Neural progenitor cell (in vitro differentiated cells): Measurements from ENCODE around the gene SPARCL1. TPM values are rescaled to one million over a fixed set of nuclear protein-coding genes. Genes with fewer than 3 reads are reported as not detected.

Experiments
- DNase-seq: peaks from one replicate; pipeline ENCODE4 v3.0.0-alpha.2; 2016; ENCODE audit warnings: low spot score
- H2AFZ ChIP-seq: fragments of 200-600 bp; sonication (generic); replicated peaks from 2 replicates; pipeline ENCODE4 v1.6.1; 2016; ENCODE audit warnings: antibody characterized with exemption
- H3F3A ChIP-seq: fragments of 200-600 bp; sonication (generic); 2 replicates; pipeline ENCODE4 v1.6.1; 2016; ENCODE audit warnings: antibody characterized with exemption, low read depth
- H3K27ac ChIP-seq: fragments of 200-600 bp; sonication (generic); 2 replicates; pipeline ENCODE4 v1.5.1; 2016; ENCODE audit warnings: mild to moderate bottlenecking
- H3K27me3 ChIP-seq: fragments of 200-600 bp; sonication (generic); 2 replicates; pipeline ENCODE4 v1.6.1; 2016; ENCODE audit warnings: mild to moderate bottlenecking, moderate library complexity
- H3K36me3 ChIP-seq: fragments of 200-600 bp; sonication (generic); 2 replicates; pipeline ENCODE4 v1.5.1; 2016
- H3K4me1 ChIP-seq: fragments of 200-600 bp; sonication (generic); 2 replicates; pipeline ENCODE4 v1.6.1; 2016; ENCODE audit warnings: mixed run types
- H3K4me2 ChIP-seq: fragments of 200-600 bp; sonication (generic); 2 replicates; pipeline ENCODE4 v1.6.1; 2016
- H3K4me3 ChIP-seq: fragments of 200-600 bp; sonication (generic); 2 replicates; pipeline ENCODE4 v1.5.1; 2016
- H3K79me2 ChIP-seq: fragments of 200-600 bp; sonication (generic); 2 replicates; pipeline ENCODE4 v1.6.1; 2016; ENCODE audit warnings: low read depth
- H3K9ac ChIP-seq: fragments of 200-600 bp; sonication (generic); 2 replicates; pipeline ENCODE4 v1.6.1; 2016
- H3K9me3 ChIP-seq: fragments of 200-600 bp; sonication (generic); 2 replicates; pipeline ENCODE4 v1.5.1; 2016; ENCODE audit warnings: low read depth
- H4K20me1 ChIP-seq: fragments of 200-600 bp; sonication (generic); 2 replicates; pipeline ENCODE4 v1.6.1; 2016; ENCODE audit warnings: low read depth
- H3K27ac Mint-ChIP-seq: 3 replicates; pipeline ENCODE4 v1.8.0; 2021; ENCODE audit warnings: mixed read lengths
- H3K27me3 Mint-ChIP-seq: 2 replicates; pipeline ENCODE4 v1.8.0; 2022; ENCODE audit warnings: low read depth, mild to moderate bottlenecking, inconsistent platforms, moderate library complexity, mixed read lengths; ENCODE audit not compliant: insufficient read depth
- H3K36me3 Mint-ChIP-seq: 3 replicates; pipeline ENCODE4 v1.8.0; 2021; ENCODE audit warnings: mixed read lengths
- H3K4me1 Mint-ChIP-seq: 3 replicates; pipeline ENCODE4 v1.8.0; 2021; ENCODE audit warnings: mixed read lengths
- H3K4me3 Mint-ChIP-seq: 3 replicates; pipeline ENCODE4 v1.8.0; 2021; ENCODE audit warnings: mild to moderate bottlenecking, moderate library complexity, mixed read lengths
- H3K9me3 Mint-ChIP-seq: 3 replicates; pipeline ENCODE4 v1.8.0; 2020; ENCODE audit warnings: mixed read lengths
- EZH2 ChIP-seq: fragments of 200-600 bp; sonication (generic); IDR thresholded peaks from 2 replicates; pipeline ENCODE4 v1.6.1; 2017; ENCODE audit warnings: antibody characterized with exemption, mild to moderate bottlenecking, moderate library complexity
- EZH2phosphoT487 ChIP-seq: fragments of 200-600 bp; sonication (generic); IDR thresholded peaks from 2 replicates; pipeline ENCODE4 v1.6.1; 2017; ENCODE audit warnings: antibody characterized with exemption
- total RNA-seq: library from RNA; depleted of rRNA; stranded (reverse); fragments of >200 nt; gene quantifications from 2 replicates; pipeline ENCODE4 v1.2.3, GENCODE V29; 2015; ENCODE audit warnings: low replicate concordance
- TF ChIP-seq, protein P1 (sequence below): fragments of 200-600 bp; sonication (generic); IDR thresholded peaks from 2 replicates; pipeline ENCODE4 v1.5.1; 2017; ENCODE audit warnings: antibody characterized with exemption, mild to moderate bottlenecking

SPARCL1 gene
- total RNA-seq, 1 donor from 2014 or later = not detected

DNA sequence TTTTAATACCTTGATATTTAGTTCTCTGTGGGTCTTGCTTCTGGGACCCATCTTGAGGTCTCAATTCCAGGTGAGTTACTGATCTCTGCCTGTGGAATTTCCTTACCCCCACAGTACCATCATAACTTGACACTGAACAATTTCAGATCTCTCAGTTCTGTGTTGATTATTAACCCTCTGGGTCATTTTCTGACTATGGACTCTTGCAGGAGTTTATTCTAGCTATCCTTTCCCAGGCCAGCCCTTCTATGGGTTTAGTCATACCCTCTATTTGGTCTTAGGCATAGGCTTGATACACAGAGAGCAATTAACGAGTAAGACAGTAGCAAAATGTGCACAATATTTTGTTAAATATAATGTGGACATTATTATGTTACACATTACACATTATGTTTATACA is 3.7 kb upstream of the SPARCL1 start:
- Mint-ChIP-seq H3K4me1 (peaks cover 24% of the 10 kb centered on the region), H3K27me3 (peaks cover 3% of the 10 kb centered on the region), H3K9me3 (peaks cover 20% of the 10 kb centered on the region), H3K4me3 (no peak overlapping the region), H3K36me3 (peaks cover 3% of the 10 kb centered on the region), H3K27ac (no peak overlapping the region)
- Histone ChIP-seq H3K27ac (no peak overlapping the region), H3K79me2 (no peaks in the 10 kb centered on the region), H3F3A (peaks cover 6% of the 10 kb centered on the region), H2AFZ (no peak overlapping the region), H3K36me3 (no peaks in the 10 kb centered on the region), H4K20me1 (no peaks in the 10 kb centered on the region), H3K9me3 (no peaks in the 10 kb centered on the region), H3K4me2 (no peak overlapping the region), H3K27me3 (no peaks in the 10 kb centered on the region), H3K4me3 (no peak overlapping the region), H3K9ac (no peak overlapping the region), H3K4me1 (peaks cover 17% of the 10 kb centered on the region)
- TF ChIP-seq EZH2 = no peak
- TF ChIP-seq, protein P1, sequence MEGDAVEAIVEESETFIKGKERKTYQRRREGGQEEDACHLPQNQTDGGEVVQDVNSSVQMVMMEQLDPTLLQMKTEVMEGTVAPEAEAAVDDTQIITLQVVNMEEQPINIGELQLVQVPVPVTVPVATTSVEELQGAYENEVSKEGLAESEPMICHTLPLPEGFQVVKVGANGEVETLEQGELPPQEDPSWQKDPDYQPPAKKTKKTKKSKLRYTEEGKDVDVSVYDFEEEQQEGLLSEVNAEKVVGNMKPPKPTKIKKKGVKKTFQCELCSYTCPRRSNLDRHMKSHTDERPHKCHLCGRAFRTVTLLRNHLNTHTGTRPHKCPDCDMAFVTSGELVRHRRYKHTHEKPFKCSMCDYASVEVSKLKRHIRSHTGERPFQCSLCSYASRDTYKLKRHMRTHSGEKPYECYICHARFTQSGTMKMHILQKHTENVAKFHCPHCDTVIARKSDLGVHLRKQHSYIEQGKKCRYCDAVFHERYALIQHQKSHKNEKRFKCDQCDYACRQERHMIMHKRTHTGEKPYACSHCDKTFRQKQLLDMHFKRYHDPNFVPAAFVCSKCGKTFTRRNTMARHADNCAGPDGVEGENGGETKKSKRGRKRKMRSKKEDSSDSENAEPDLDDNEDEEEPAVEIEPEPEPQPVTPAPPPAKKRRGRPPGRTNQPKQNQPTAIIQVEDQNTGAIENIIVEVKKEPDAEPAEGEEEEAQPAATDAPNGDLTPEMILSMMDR = no peak
- no peak for TF ChIP-seq EZH2phosphoT487
- DNase-seq = no peak

DNA sequence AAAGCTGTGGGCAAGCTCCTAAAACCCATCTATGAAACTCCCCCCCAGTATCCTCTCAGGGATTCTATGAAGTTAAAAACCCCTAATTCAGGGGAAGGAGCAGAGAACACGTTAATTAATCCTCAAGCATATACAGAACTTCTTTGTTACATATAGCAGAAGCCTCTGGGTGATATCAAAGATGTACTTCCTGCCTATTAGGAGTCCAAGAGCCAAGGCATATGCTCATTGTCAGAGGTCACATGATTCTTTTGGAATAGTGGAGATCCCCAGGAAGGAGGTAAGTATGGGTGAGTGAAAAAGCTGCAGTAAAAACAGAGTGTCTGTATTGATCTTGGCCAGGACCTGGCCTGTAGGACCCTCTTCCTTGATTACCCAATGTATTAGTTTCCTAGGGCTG is 2.9 kb upstream of the SPARCL1 start:
- no peak for DNase-seq
- Histone ChIP-seq H3F3A (peaks cover 6% of the 10 kb centered on the region), H3K27me3 (no peaks in the 10 kb centered on the region), H3K79me2 (no peaks in the 10 kb centered on the region), H3K4me3 (no peak overlapping the region), H3K9me3 (no peaks in the 10 kb centered on the region), H3K4me1 (peaks cover 20% of the 10 kb centered on the region), H2AFZ (no peak overlapping the region), H4K20me1 (no peaks in the 10 kb centered on the region), H3K27ac (no peak overlapping the region), H3K9ac (no peak overlapping the region), H3K4me2 (no peak overlapping the region), H3K36me3 (no peaks in the 10 kb centered on the region)
- Mint-ChIP-seq H3K9me3 (peaks cover 14% of the 10 kb centered on the region), H3K27ac (no peak overlapping the region), H3K4me1 (peaks cover 32% of the 10 kb centered on the region), H3K27me3 (peaks cover 3% of the 10 kb centered on the region), H3K36me3 (peaks cover 3% of the 10 kb centered on the region), H3K4me3 (no peak overlapping the region)
- TF ChIP-seq, protein P1 = no peak

DNA sequence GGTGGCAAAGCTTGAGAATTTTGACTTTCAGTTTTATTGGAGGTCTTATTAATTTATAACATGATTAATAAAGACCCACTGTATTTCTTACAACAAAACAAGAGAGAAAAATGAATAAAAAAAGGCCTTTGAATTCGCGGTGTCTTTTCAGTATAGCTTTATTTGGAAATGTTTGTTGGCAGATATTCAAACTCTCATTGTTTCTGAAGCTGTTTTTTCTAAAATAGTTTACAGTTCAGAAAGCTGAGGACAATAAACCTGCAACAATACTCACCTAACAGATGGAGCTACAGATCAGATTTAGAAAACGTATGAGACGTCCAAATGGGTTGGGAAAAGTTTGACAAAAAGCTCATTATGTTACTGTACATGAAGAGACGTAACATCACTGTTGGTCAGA is 2.4 kb upstream of the SPARCL1 start:
- Histone ChIP-seq H3K9me3 (no peaks in the 10 kb centered on the region), H3K27ac (no peak overlapping the region), H3K4me3 (no peak overlapping the region), H3K27me3 (no peaks in the 10 kb centered on the region), H3K4me2 (no peak overlapping the region), H3K4me1 (peaks cover 20% of the 10 kb centered on the region), H4K20me1 (no peaks in the 10 kb centered on the region), H3K36me3 (no peaks in the 10 kb centered on the region), H2AFZ (no peak overlapping the region), H3K79me2 (no peaks in the 10 kb centered on the region), H3F3A (peaks cover 6% of the 10 kb centered on the region), H3K9ac (no peak overlapping the region)
- Mint-ChIP-seq H3K4me3 (no peak overlapping the region), H3K36me3 (peaks cover 3% of the 10 kb centered on the region), H3K4me1 (peaks cover 37% of the 10 kb centered on the region), H3K27ac (no peak overlapping the region), H3K27me3 (peaks cover 3% of the 10 kb centered on the region), H3K9me3 (peaks cover 12% of the 10 kb centered on the region)
- TF ChIP-seq, protein P1 = no peak
- TF ChIP-seq EZH2phosphoT487 (no peak), EZH2 (no peak)
- DNase-seq = no peak

DNA sequence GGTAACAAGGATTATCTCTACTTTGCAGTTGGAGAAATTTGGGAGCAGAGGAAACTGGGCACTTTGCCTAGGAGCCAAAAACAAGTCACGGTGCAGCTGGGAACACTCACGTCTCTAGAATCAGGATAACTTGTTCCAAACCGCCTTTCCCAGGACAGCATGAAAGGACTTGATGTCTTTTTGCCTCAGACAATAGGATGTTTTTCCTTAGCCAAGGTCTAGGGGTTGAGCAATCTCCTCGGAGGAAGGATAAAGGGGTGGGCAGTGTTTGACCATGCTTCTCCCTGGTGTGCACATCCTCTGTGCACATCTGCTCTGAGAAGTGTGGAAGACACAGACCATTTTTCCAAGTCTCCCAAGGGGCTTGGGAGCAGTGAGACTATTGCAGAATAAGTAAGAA is 1.7 kb upstream of the SPARCL1 start:
- no peaks in the 10 kb centered on the region for H3K79me2 ChIP-seq
- peaks cover 13% of the 10 kb centered on the region for H3F3A ChIP-seq
- no peak overlapping the region for H3K4me3 Mint-ChIP-seq
- TF ChIP-seq EZH2 (no peak), EZH2phosphoT487 (no peak)
- TF ChIP-seq, protein P1 = no peak
- no peak overlapping the region for H3K4me2 ChIP-seq
- H3K4me3 ChIP-seq = no peak overlapping the region
- H3K27me3 ChIP-seq = no peaks in the 10 kb centered on the region
- no peak overlapping the region for H3K9ac ChIP-seq
- peaks cover 44% of the 10 kb centered on the region for H3K4me1 Mint-ChIP-seq
- H3K36me3 Mint-ChIP-seq = peaks cover 3% of the 10 kb centered on the region
- H2AFZ ChIP-seq = no peak overlapping the region
- no peak overlapping the region for H3K27ac Mint-ChIP-seq
- no peak overlapping the region for H3K27ac ChIP-seq
- H3K9me3 ChIP-seq = no peaks in the 10 kb centered on the region
- peaks cover 28% of the 10 kb centered on the region for H3K4me1 ChIP-seq
- peaks cover 5% of the 10 kb centered on the region for H3K27me3 Mint-ChIP-seq
- H3K9me3 Mint-ChIP-seq = peaks cover 9% of the 10 kb centered on the region
- DNase-seq = no peak
- no peaks in the 10 kb centered on the region for H3K36me3 ChIP-seq
- H4K20me1 ChIP-seq = no peaks in the 10 kb centered on the region
